Measurements from ENCODE around the gene GRID2. TPM values are rescaled to one million over a fixed set of nuclear protein-coding genes. Genes with fewer than 3 reads are reported as not detected.

GRID2 gene
- total and polyA plus RNA-seq, 10 of the 15 experiments (the other 5 are each of a cell fraction or from before 2014, with no cell fraction given): not detected

- Histone ChIP-seq H3K9me3 (replicated peaks; ENCODE audit: control insufficient read depth, insufficient read depth, low read length) (no peaks in the 10 kb centered on the region; the same call in 2 of the 3 replicates), H3K27me3 (replicated peaks in 1 of 2; ENCODE audit: control insufficient read depth in 2 of 2, insufficient read depth in 2 of 2, low read length in 1 of 2) (no peaks in the 10 kb centered on the region), H2AFZ (ENCODE audit: control insufficient read depth, low read depth, low read length) (no peak overlapping the region; the same call in 1 of the 2 replicates), H3K4me2 (ENCODE audit: control insufficient read depth, insufficient read depth) (no peak overlapping the region), H3K79me2 (ENCODE audit: control insufficient read depth, insufficient read depth, low read length) (no peaks in the 10 kb centered on the region), H3K4me1 (ENCODE audit: control insufficient read depth, insufficient read depth, low read length) (peaks cover 10% of the 10 kb centered on the region; the same call in 1 of the 2 replicates), H3K9ac (ENCODE audit: control insufficient read depth, insufficient read depth, low read length) (no peak overlapping the region), H3K36me3 (ENCODE audit: control insufficient read depth in 2 of 2, insufficient read depth in 2 of 2, low read length in 1 of 2) (no peaks in the 10 kb centered on the region), H3K4me3 (no peak overlapping the region), H4K20me1 (ENCODE audit: control insufficient read depth, insufficient read depth) (no peaks in the 10 kb centered on the region), H3K27ac (ENCODE audit: control insufficient read depth, insufficient read depth) (no peak overlapping the region)
- intact Hi-C loops (cut with micrococcal nuclease; ENCODE audit: unreplicated experiment): no loop called here
- WGBS (ENCODE audit: insufficient coverage, insufficient replicate concordance, low lambda C conversion rate, missing lambda C conversion rate): 51% methylated on average over 2 of the region's 2 CpGs
- no peak for ATAC-seq
- in situ Hi-C loops (cut with MboI): no loop called here
- ChIA-PET RAD21 (ENCODE audit: unreplicated experiment) (interaction anchor here (1.2 to 1.5 kb wide), 2 partner anchors 15 to 37 kb away, joined by 3 to 4 read pairs; no protein-coding TSS in a partner anchor), POLR2A (no interaction called here), CTCF (interaction anchor here (1.6 kb wide), 1 partner anchor 11 kb away, joined by 4 read pairs; no protein-coding TSS in a partner anchor), SMC1A (ENCODE audit: uncharacterized antibody, unreplicated experiment) (interaction anchor here (0.5 to 1.0 kb wide), 3 partner anchors 36 to 488 kb away, joined by 3 read pairs; no protein-coding TSS in a partner anchor)
- no peak for FAIRE-seq
- no peak for DNase-seq (ENCODE audit: low read depth, low spot score)
- no peak for TF ChIP-seq RB1 (IDR thresholded peaks at IDR 0.05; ENCODE audit: borderline replicate concordance)
- TF ChIP-seq HSF1 (IDR thresholded peaks at IDR 0.05; ENCODE audit: low read depth, low read length): no peak
- no peak for TF ChIP-seq CREB1 (IDR thresholded peaks at IDR 0.05; ENCODE audit: low read depth)
- no TSS peak for BruUV-seq (replicated peaks)
Measured at GRCh38 chr4:93747220-93747619, 1443.5 kb downstream of the GRID2 start.

Measured in GM12878 (cell line).